Fibroblast of pulmonary artery (primary cell): Measurements from ENCODE around the gene ZFX.

Source experiments
- DNase-seq: peaks from one replicate; pipeline ENCODE4 v3.0.0-alpha.2; 2010; ENCODE audit warnings: low read depth
- H3K4me3 ChIP-seq: replicated peaks from 2 replicates; pipeline ENCODE4 v1.5.1; 2011; ENCODE audit warnings: low read depth, mild to moderate bottlenecking, control low read depth, low read length, moderate library complexity
- CTCF ChIP-seq: IDR thresholded peaks from 2 replicates; pipeline ENCODE4 v1.5.1; 2011; ENCODE audit warnings: mild to moderate bottlenecking, control low read depth, low read length, inconsistent platforms; ENCODE audit errors: missing control alignments

ZFX gene

DNA sequence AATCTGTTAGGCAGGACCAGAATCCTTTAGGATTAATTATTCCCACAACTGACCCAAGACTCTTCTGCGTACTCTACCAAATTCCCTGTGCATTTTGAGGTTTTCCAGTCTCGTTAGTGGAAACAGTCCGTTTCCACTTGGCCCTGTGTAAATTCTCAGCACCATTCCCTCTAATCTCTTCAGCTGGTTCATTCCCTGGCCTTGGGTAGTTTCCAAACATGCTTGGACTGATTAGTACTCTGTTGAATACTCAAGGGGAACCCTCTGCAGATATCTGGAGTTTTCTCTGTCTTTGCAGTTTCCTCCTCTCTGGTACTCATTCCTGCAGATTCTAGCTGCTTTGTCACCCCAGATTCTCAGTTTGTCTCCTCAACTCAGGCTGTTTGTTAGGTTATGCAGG, 80.4 kb downstream of the ZFX start:
- no peak for TF ChIP-seq CTCF
- H3K4me3 ChIP-seq = no peak overlapping the region
- DNase-seq = peak; percentile 14

DNA sequence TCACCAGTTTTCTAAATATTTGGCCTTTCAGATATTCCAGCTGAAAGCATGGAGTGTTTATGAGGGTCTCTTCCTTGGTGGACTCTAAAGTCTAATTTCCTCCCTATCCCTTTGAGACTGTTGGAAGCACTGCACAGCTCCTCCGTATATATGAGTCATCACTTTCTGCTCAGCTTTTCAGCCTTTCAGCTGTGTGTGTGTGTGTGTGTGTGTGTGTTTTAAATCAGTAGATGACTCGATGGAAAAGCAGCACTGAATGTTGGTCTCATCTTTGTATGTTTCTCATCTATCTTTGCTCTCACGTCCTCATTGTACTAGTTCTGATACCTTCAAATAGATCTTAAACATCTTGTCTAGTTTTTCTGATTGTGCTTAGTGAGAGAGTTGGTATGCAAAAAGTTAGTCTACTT, 81.6 kb downstream of the ZFX start:
- peak; percentile 85 for DNase-seq
- TF ChIP-seq CTCF = no peak
- no peak overlapping the region for H3K4me3 ChIP-seq

DNA sequence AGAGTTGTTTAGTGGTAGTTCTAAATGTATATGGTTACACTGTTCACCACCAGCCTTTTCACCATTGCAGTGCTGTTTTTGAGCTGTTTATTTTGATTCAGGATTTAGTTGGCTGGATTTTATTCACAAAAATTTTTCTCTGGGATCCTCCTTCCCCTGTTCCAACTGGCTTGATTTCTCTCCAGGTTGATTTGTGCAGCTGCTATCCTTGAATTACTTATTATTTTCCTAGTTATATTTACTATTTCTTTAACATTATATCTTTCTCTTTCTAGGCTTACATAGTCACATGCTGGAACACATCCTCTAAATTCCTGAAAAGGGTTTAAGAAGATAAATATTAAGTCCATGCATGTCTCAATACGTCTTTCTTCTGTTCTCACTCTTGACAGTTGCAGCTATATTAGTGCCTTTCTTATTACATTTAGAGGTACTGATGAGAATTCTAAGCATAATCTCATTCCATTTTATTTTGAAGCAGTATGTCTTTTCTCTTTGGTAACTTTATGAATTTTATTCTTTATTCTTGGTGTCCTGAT, 82.2 kb downstream of the ZFX start:
- no peak for TF ChIP-seq CTCF
- no peak for DNase-seq
- H3K4me3 ChIP-seq = no peak overlapping the region

- TF ChIP-seq CTCF = no peak
- no peak for DNase-seq
- H3K4me3 ChIP-seq = no peak overlapping the region
Measured at GRCh38 chrX:24232796-24233195, 83.3 kb downstream of the ZFX start.

DNA sequence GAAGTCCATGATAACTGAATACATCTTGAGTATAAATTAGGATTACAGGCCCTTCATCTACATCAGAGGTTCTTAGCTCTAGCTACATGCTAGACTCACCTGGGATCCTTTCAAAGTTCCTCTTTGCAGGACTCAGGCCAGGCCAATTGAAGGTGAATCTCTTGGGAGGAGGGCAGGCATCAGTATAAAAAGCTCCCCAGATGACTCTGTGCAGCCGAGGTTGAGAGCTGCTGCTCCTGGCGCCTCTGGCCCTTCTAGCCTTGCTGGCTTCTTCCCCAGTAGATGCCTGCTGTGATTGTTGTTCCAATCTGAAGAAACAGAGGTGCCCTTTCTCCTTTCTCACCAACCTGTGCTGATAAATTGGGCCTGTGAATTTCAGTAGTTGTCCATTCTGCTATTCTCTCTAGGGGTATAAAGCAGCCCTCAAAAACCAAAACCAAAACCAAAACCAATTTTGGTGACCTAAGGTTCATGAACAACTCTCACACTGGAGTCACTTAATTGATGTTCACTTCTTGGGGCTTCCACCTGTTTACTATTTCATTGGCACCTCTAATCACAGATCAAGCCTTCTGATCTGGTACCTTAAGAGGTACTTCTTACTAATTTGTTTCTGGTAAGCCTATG, 85.7 kb downstream of the ZFX start:
- H3K4me3 ChIP-seq = no peak overlapping the region
- no peak for DNase-seq
- no peak for TF ChIP-seq CTCF

GRCh38 chrX:24241822-24242648, 92.5 kb downstream of the ZFX start:
- peak; percentile 21 for TF ChIP-seq CTCF
- no peak overlapping the region for H3K4me3 ChIP-seq
- peak; percentile 53 for DNase-seq
